GM12878 (cell line): ENCODE data around the gene LIMS1. TPM values are rescaled to one million over a fixed set of nuclear protein-coding genes. Genes with fewer than 3 reads are reported as not detected.
A peak's percentile ranks its signal among the peaks of the same experiment; 100 is the strongest.
"Not testable (repeated sequence)": the region's sequence is repeated elsewhere in the genome, so short reads cannot be mapped to it uniquely, and the experiment has no call there.

Experiments used
- ATAC-seq: fragments of 200-7000 bp; cut with Tn5 transposase; 3 replicates; pipeline ENCODE4 v1.9.1; 2020; ENCODE audit warnings: mild to moderate bottlenecking, moderate library complexity
- BruUV-seq: library from RNA; stranded (reverse); fragments of 400-500 nt; replicated peaks from 2 replicates; lab custom pipeline; 2021; lab: Mats Ljungman, UMichigan
- CTCF ChIA-PET: fragments of 300-600 bp; sonication (Branson Sonifier 250); formaldehyde crosslinking; extraction: SDS; loops from one replicate; lab custom pipeline; 2021; ENCODE audit warnings: inconsistent platforms; lab: Yijun Ruan, JAX
- POLR2A ChIA-PET: fragments of 350-600 bp; formaldehyde crosslinking; extraction: SDS; loops from one replicate; lab custom pipeline; 2021; ENCODE audit warnings: inconsistent platforms; lab: Charles Lee
- RAD21 ChIA-PET: fragments of 300-600 bp; sonication (Branson Sonifier 250); formaldehyde crosslinking; loops from one replicate; lab custom pipeline; 2023; ENCODE audit warnings: antibody characterized with exemption; ENCODE audit not compliant: unreplicated experiment; lab: Charles Lee
- SMC1A ChIA-PET: fragments of 300-600 bp; sonication (Branson Sonifier 250); formaldehyde crosslinking; loops from one replicate; lab custom pipeline; 2023; ENCODE audit not compliant: unreplicated experiment, uncharacterized antibody; lab: Charles Lee
- DNase-seq: peaks from one replicate; pipeline ENCODE4 v3.0.0-alpha.2; 2011; ENCODE audit warnings: low read depth, low spot score
- FAIRE-seq: peaks from 3 replicates; lab custom pipeline; 2011; peaks lifted over from hg19 to GRCh38; lab: Jason Lieb, UNC
- H2AFZ ChIP-seq: 2 replicates; pipeline ENCODE4 v1.6.0; 2011; ENCODE audit warnings: low read depth, low read length, control low read depth; ENCODE audit not compliant: control insufficient read depth
- H3K27ac ChIP-seq: 2 replicates; pipeline ENCODE4 v1.5.1; 2011; ENCODE audit warnings: control low read depth; ENCODE audit not compliant: control insufficient read depth, insufficient read depth
- H3K27me3 ChIP-seq, 2 experiments: replicated peaks in 1 of 2; 2 replicates each; pipeline versions ENCODE4 v1.6.0 to v1.6.1; 2011; ENCODE audit warnings: low read length in 1 of 2; ENCODE audit not compliant: control insufficient read depth in 2 of 2, insufficient read depth in 2 of 2
- H3K36me3 ChIP-seq, 2 experiments: 2 replicates each; pipeline ENCODE4 v1.5.1; 2011; ENCODE audit warnings: low read length in 1 of 2; ENCODE audit not compliant: control insufficient read depth in 2 of 2, insufficient read depth in 2 of 2
- H3K4me1 ChIP-seq: 2 replicates; pipeline ENCODE4 v1.6.1; 2011; ENCODE audit warnings: mild to moderate bottlenecking, low read length, moderate library complexity, mixed read lengths; ENCODE audit not compliant: control insufficient read depth, insufficient read depth
- H3K4me2 ChIP-seq: 2 replicates; pipeline ENCODE4 v1.6.0; 2011; ENCODE audit warnings: control low read depth; ENCODE audit not compliant: control insufficient read depth, insufficient read depth
- H3K4me3 ChIP-seq: fragments of 200-600 bp; sonication (generic); 2 replicates; pipeline ENCODE4 v1.5.1; 2016
- H3K79me2 ChIP-seq: 2 replicates; pipeline ENCODE4 v1.6.0; 2011; ENCODE audit warnings: low read length; ENCODE audit not compliant: control insufficient read depth, insufficient read depth
- H3K9ac ChIP-seq: 2 replicates; pipeline ENCODE4 v1.8.0; 2011; ENCODE audit warnings: low read length, control low read depth, mixed read lengths; ENCODE audit not compliant: control insufficient read depth, insufficient read depth
- H3K9me3 ChIP-seq: replicated peaks from 3 replicates; pipeline ENCODE4 v1.5.1; 2011; ENCODE audit warnings: mild to moderate bottlenecking, low read length; ENCODE audit not compliant: control insufficient read depth, insufficient read depth
- H4K20me1 ChIP-seq: 2 replicates; pipeline ENCODE4 v1.6.0; 2011; ENCODE audit not compliant: control insufficient read depth, insufficient read depth
- ATF7 ChIP-seq: fragments of 450-650 bp; IDR thresholded peaks from 2 replicates; pipeline ENCODE4 v1.6.1; 2016; ENCODE audit warnings: low read depth, mild to moderate bottlenecking
- BACH1 ChIP-seq: fragments of 450-650 bp; IDR thresholded peaks from 2 replicates; pipeline ENCODE4 v1.6.1; 2017; ENCODE audit warnings: mild to moderate bottlenecking, borderline replicate concordance
- BHLHE40 ChIP-seq, 2 experiments: fragments of 450-650 bp in 1 of 2; IDR thresholded peaks; 2 replicates each; pipeline ENCODE4 v1.6.1; 2011 to 2017; ENCODE audit warnings: low read depth in 2 of 2, borderline replicate concordance in 1 of 2, improper control_type of control experiment in 1 of 2, low read length in 1 of 2, mild to moderate bottlenecking in 1 of 2
- CREB1 ChIP-seq: IDR thresholded peaks from 2 replicates; pipeline ENCODE4 v1.6.1; 2012; ENCODE audit warnings: low read depth, mild to moderate bottlenecking, inconsistent platforms
- CREM ChIP-seq: IDR thresholded peaks from 2 replicates; pipeline ENCODE4 v1.6.1; 2014; ENCODE audit warnings: antibody characterized with exemption, low read depth
- DPF2 ChIP-seq: fragments of 450-650 bp; IDR thresholded peaks from 2 replicates; pipeline ENCODE4 v1.6.1; 2017; ENCODE audit warnings: mild to moderate bottlenecking
- EED ChIP-seq: sonication (generic); IDR thresholded peaks from 2 replicates; pipeline ENCODE4 v1.6.1; 2016; ENCODE audit warnings: antibody characterized with exemption, low read depth
- FOXM1 ChIP-seq: IDR thresholded peaks from 2 replicates; pipeline ENCODE4 v1.6.1; 2012; ENCODE audit warnings: low read depth, mild to moderate bottlenecking, inconsistent platforms, low read length, moderate library complexity
- IKZF1 ChIP-seq: fragments of 450-650 bp; conservative IDR thresholded peaks from 2 replicates; pipeline ENCODE4 v1.6.1; 2017; ENCODE audit warnings: antibody characterized with exemption, mild to moderate bottlenecking
- IKZF2 ChIP-seq, 2 experiments: fragments of 450-650 bp; IDR thresholded peaks; 2 replicates each; pipeline ENCODE4 v1.6.1; 2017; ENCODE audit warnings: mild to moderate bottlenecking in 2 of 2, moderate library complexity in 2 of 2
- JUNB ChIP-seq: IDR thresholded peaks from 2 replicates; pipeline ENCODE4 v1.6.1; 2016; ENCODE audit warnings: antibody characterized with exemption, mild to moderate bottlenecking
- MEF2A ChIP-seq: IDR thresholded peaks from 2 replicates; pipeline ENCODE4 v1.6.1; 2011; ENCODE audit warnings: low read depth, mild to moderate bottlenecking, low read length, moderate library complexity; ENCODE audit not compliant: insufficient read depth
- MEF2B ChIP-seq: fragments of 450-650 bp; IDR thresholded peaks from 2 replicates; pipeline ENCODE4 v1.6.1; 2018; ENCODE audit warnings: mild to moderate bottlenecking, moderate library complexity; ENCODE audit not compliant: partially characterized antibody, poor library complexity, severe bottlenecking
- MTA2 ChIP-seq: fragments of 450-650 bp; IDR thresholded peaks from 2 replicates; pipeline ENCODE4 v1.6.1; 2016; ENCODE audit warnings: low read depth, mild to moderate bottlenecking, moderate library complexity
- RUNX3 ChIP-seq: IDR thresholded peaks from 2 replicates; pipeline ENCODE4 v1.6.1; 2012; ENCODE audit warnings: low read length, inconsistent platforms
- TCF3 ChIP-seq: IDR thresholded peaks from 2 replicates; pipeline ENCODE4 v1.6.1; 2012; ENCODE audit warnings: low read depth, mild to moderate bottlenecking, low read length, borderline replicate concordance; ENCODE audit not compliant: insufficient read depth
- ZBED1 ChIP-seq: IDR thresholded peaks from 2 replicates; pipeline ENCODE4 v1.6.1; 2016; ENCODE audit warnings: borderline replicate concordance
- WGBS: methylation state at CpG from one replicate; pipeline ENCODE4 v1.1.6; 2016; ENCODE audit warnings: low lambda C conversion rate; ENCODE audit not compliant: insufficient replicate concordance, insufficient coverage; ENCODE audit errors: missing lambda C conversion rate; 5-methylcytosine and 5-hydroxymethylcytosine counted together
- in situ Hi-C: fragments of 300-500 bp; cut with MboI; formaldehyde crosslinking; loops from 9 replicates; pipeline ENCODE4 v1.14.3; 2018; ENCODE audit warnings: mixed read lengths
- intact Hi-C: fragments of 100-400 bp; cut with micrococcal nuclease; formaldehyde crosslinking; loops from one replicate; pipeline ENCODE4 v1.14.2; 2022; ENCODE audit not compliant: unreplicated experiment
- polyA plus RNA-seq, 11 experiments: library from polyadenylated mRNA; depleted of rRNA in 4 of 11; unstranded in 6 of 11; stranded (reverse) in 5 of 11; fragments of >200 nt; fragmentation: Nextera tagmentation in 4 of 11; fragmentation: Illumina TruSeq in 1 of 11; extraction: Ambion mirVana in 4 of 11; extraction: Trizol in 1 of 11; gene quantifications; 1 replicate in 1 of 11; 2 replicates in 10 of 11; pipeline versions ENCODE4 v1.2.1 to v1.2.3, GENCODE V29; 2011 to 2016; ENCODE audit warnings: inconsistent platforms in 2 of 11, missing spikeins in 2 of 11, low read depth in 1 of 11
- total RNA-seq, 4 experiments: library from RNA; depleted of rRNA in 3 of 4; stranded (reverse); fragments of >200 nt in 3 of 4; fragmentation: Illumina TruSeq in 1 of 4; extraction: Trizol in 1 of 4; gene quantifications; 2 replicates each; pipeline versions ENCODE4 v1.2.1 to v1.2.3, GENCODE V29; 2013 to 2021
- TF ChIP-seq, protein P1 (sequence below): fragments of 450-650 bp; IDR thresholded peaks from 2 replicates; pipeline ENCODE4 v1.6.1; 2017; ENCODE audit warnings: mild to moderate bottlenecking, low read depth, inconsistent platforms; ENCODE audit not compliant: poor library complexity, severe bottlenecking
- TF ChIP-seq, protein P2 (sequence below): fragments of 450-650 bp; IDR thresholded peaks from 2 replicates; pipeline ENCODE4 v1.6.1; 2017; ENCODE audit warnings: mild to moderate bottlenecking, moderate library complexity

The LIMS1 gene
- total and polyA plus RNA-seq, 10 of the 15 experiments (the other 5 are each of a cell fraction or from before 2014, with no cell fraction given): 15.7 to 98.1 (median 43.9) TPM

- DNase-seq: peak; percentile 37
- RAD21 ChIA-PET: interaction anchor here (0.8 to 1.2 kb wide), 2 partner anchors 25 to 26 kb away, joined by 3 to 4 read pairs; no protein-coding TSS in a partner anchor
- intact Hi-C loops, H3K27ac ChIP-seq, FAIRE-seq, H2AFZ ChIP-seq, H3K27me3 ChIP-seq, BruUV-seq, in situ Hi-C loops, H3K36me3 ChIP-seq, H3K9me3 ChIP-seq, H3K4me1 ChIP-seq, H3K79me2 ChIP-seq, H3K4me3 ChIP-seq, H3K9ac ChIP-seq, H4K20me1 ChIP-seq: not testable (repeated sequence)
- peak; percentile 92 for ATAC-seq
- POLR2A ChIA-PET: interaction anchor here (0.6 kb wide), 1 partner anchor 50 kb away, joined by 3 read pairs; no protein-coding TSS in a partner anchor
- WGBS: 0% methylated on average over 5 of the region's 5 CpGs
- CTCF ChIA-PET: interaction anchor here (1.1 to 4.9 kb wide), 3 partner anchors 26 to 78 kb away, joined by 4 to 25 read pairs (median 4); no protein-coding TSS in a partner anchor
- H3K4me2 ChIP-seq: peak overlapping the region; percentile 11
- SMC1A ChIA-PET: interaction anchor here (1.0 to 2.0 kb wide), 5 partner anchors 20 to 52 kb away, joined by 3 to 19 read pairs (median 3); no protein-coding TSS in a partner anchor
- peak; percentile 69; the same call in 1 of the 2 replicates for TF ChIP-seq CREM
- TF ChIP-seq CREB1: 0 out of 2 replicates have a peak, but pooled peaks have one; percentile 49
- peak; percentile 41; the same call in 1 of the 2 replicates for TF ChIP-seq ZBED1
- peak; percentile 71 to 76 for TF ChIP-seq IKZF2 (IDR thresholded peaks at IDR 0.05)
- peak; percentile 86 for TF ChIP-seq EED
- TF ChIP-seq DPF2: 0 out of 2 replicates have a peak, but pooled peaks have one; percentile 34
- TF ChIP-seq JUNB: peak; percentile 77
- peak; percentile 60; the same call in 1 of the 2 replicates for TF ChIP-seq ATF7
- 0 out of 2 replicates have a peak, but pooled peaks have one; percentile 39 for TF ChIP-seq TCF3
- TF ChIP-seq MEF2B: peak; percentile 68
- peak in 1 of 2 experiments; percentile 27; a peak in 1 of 4 replicates for TF ChIP-seq BHLHE40 (IDR thresholded peaks at IDR 0.05; ENCODE audit: borderline replicate concordance in 1 of 2, low read depth in 2 of 2, low read length in 1 of 2)
- TF ChIP-seq BACH1: peak; percentile 94; the same call in 1 of the 2 replicates
- TF ChIP-seq IKZF1: peak; percentile 45; the same call in 1 of the 2 replicates
- TF ChIP-seq RUNX3: peak; percentile 52; the same call in 1 of the 2 replicates
- peak; percentile 48; the same call in 1 of the 2 replicates for TF ChIP-seq FOXM1
- TF ChIP-seq, protein P1, sequence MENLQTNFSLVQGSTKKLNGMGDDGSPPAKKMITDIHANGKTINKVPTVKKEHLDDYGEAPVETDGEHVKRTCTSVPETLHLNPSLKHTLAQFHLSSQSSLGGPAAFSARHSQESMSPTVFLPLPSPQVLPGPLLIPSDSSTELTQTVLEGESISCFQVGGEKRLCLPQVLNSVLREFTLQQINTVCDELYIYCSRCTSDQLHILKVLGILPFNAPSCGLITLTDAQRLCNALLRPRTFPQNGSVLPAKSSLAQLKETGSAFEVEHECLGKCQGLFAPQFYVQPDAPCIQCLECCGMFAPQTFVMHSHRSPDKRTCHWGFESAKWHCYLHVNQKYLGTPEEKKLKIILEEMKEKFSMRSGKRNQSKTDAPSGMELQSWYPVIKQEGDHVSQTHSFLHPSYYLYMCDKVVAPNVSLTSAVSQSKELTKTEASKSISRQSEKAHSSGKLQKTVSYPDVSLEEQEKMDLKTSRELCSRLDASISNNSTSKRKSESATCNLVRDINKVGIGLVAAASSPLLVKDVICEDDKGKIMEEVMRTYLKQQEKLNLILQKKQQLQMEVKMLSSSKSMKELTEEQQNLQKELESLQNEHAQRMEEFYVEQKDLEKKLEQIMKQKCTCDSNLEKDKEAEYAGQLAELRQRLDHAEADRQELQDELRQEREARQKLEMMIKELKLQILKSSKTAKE: peak; percentile 18
- TF ChIP-seq, protein P2, sequence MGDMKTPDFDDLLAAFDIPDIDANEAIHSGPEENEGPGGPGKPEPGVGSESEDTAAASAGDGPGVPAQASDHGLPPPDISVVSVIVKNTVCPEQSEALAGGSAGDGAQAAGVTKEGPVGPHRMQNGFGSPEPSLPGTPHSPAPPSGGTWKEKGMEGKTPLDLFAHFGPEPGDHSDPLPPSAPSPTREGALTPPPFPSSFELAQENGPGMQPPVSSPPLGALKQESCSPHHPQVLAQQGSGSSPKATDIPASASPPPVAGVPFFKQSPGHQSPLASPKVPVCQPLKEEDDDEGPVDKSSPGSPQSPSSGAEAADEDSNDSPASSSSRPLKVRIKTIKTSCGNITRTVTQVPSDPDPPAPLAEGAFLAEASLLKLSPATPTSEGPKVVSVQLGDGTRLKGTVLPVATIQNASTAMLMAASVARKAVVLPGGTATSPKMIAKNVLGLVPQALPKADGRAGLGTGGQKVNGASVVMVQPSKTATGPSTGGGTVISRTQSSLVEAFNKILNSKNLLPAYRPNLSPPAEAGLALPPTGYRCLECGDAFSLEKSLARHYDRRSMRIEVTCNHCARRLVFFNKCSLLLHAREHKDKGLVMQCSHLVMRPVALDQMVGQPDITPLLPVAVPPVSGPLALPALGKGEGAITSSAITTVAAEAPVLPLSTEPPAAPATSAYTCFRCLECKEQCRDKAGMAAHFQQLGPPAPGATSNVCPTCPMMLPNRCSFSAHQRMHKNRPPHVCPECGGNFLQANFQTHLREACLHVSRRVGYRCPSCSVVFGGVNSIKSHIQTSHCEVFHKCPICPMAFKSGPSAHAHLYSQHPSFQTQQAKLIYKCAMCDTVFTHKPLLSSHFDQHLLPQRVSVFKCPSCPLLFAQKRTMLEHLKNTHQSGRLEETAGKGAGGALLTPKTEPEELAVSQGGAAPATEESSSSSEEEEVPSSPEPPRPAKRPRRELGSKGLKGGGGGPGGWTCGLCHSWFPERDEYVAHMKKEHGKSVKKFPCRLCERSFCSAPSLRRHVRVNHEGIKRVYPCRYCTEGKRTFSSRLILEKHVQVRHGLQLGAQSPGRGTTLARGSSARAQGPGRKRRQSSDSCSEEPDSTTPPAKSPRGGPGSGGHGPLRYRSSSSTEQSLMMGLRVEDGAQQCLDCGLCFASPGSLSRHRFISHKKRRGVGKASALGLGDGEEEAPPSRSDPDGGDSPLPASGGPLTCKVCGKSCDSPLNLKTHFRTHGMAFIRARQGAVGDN: peak; percentile 61; the same call in 1 of the 2 replicates
- TF ChIP-seq MEF2A: peak; percentile 82
- peak; percentile 44; the same call in 1 of the 2 replicates for TF ChIP-seq MTA2
Observed at GRCh38 chr2:108662207-108662612, 127.9 kb downstream of the LIMS1 start.
